ENCODE data around the gene OR2D3. TPM values are rescaled to one million over a fixed set of nuclear protein-coding genes. Genes with fewer than 3 reads are reported as not detected.
"Not testable (repeated sequence)": the region's sequence is repeated elsewhere in the genome, so short reads cannot be mapped to it uniquely, and the experiment has no call there.

Gene OR2D3
- total RNA-seq, 2 donors from 2014 or later, result not detected

- intact Hi-C loops (cut with DNase I), result no loop called here
- H3K9ac ChIP-seq (ENCODE audit: low read depth in 2 of 2, low read length in 2 of 2), result no peak overlapping the region
- H3K4me1 ChIP-seq, result no peaks in the 10 kb centered on the region
- no peak for DNase-seq
- no peaks in the 10 kb centered on the region for H3K27me3 ChIP-seq
- no peak overlapping the region for H3K27ac ChIP-seq
- no peak overlapping the region for H3K4me3 ChIP-seq
- no peak for TF ChIP-seq CTCF (IDR thresholded peaks at IDR 0.05)
- H3K9me3 ChIP-seq, result no peaks in the 10 kb centered on the region
- H3K36me3 ChIP-seq, result no peaks in the 10 kb centered on the region
Observed at GRCh38 chr11:6928916-6929315, 8.1 kb downstream of the OR2D3 start.

GRCh38 chr11:6931146-6931713, 10.4 kb downstream of the OR2D3 start:
- Histone ChIP-seq H3K9me3 (no peaks in the 10 kb centered on the region), H3K9ac (ENCODE audit: low read depth in 2 of 2, low read length in 2 of 2) (no peak overlapping the region), H3K4me3 (no peak overlapping the region), H3K27me3 (no peaks in the 10 kb centered on the region), H3K4me1 (no peaks in the 10 kb centered on the region), H3K36me3 (no peaks in the 10 kb centered on the region), H3K27ac (no peak overlapping the region)
- no peak for DNase-seq
- no peak for TF ChIP-seq CTCF (IDR thresholded peaks at IDR 0.05)
- intact Hi-C loops (cut with DNase I), result no loop called here

GRCh38 chr11:6932145-6932544, 11.3 kb downstream of the OR2D3 start:
- Histone ChIP-seq H3K27ac (no peak overlapping the region), H3K4me3 (no peak overlapping the region), H3K4me1 (no peaks in the 10 kb centered on the region), H3K27me3 (no peaks in the 10 kb centered on the region), H3K36me3 (no peaks in the 10 kb centered on the region), H3K9me3 (no peaks in the 10 kb centered on the region), H3K9ac (ENCODE audit: low read depth in 2 of 2, low read length in 2 of 2) (no peak overlapping the region)
- intact Hi-C loops (cut with DNase I), result no loop called here
- DNase-seq, result no peak
- no peak for TF ChIP-seq CTCF (IDR thresholded peaks at IDR 0.05)

- Histone ChIP-seq H3K27me3 (no peaks in the 10 kb centered on the region), H3K4me3 (no peak overlapping the region), H3K27ac (no peak overlapping the region), H3K9ac (ENCODE audit: low read depth in 2 of 2, low read length in 2 of 2) (no peak overlapping the region), H3K9me3 (no peaks in the 10 kb centered on the region), H3K36me3 (no peaks in the 10 kb centered on the region), H3K4me1 (no peaks in the 10 kb centered on the region)
- intact Hi-C loops (cut with DNase I), result no loop called here
- DNase-seq, result no peak
- TF ChIP-seq CTCF (IDR thresholded peaks at IDR 0.05), result no peak
Observed at GRCh38 chr11:6941970-6942369, 21.2 kb downstream of the OR2D3 start.

- no peak for TF ChIP-seq CTCF (IDR thresholded peaks at IDR 0.05)
- Histone ChIP-seq H3K4me1 (no peaks in the 10 kb centered on the region), H3K9me3 (no peaks in the 10 kb centered on the region), H3K36me3 (no peaks in the 10 kb centered on the region), H3K4me3 (no peak overlapping the region), H3K27me3 (no peaks in the 10 kb centered on the region), H3K9ac (ENCODE audit: low read depth in 2 of 2, low read length in 2 of 2) (no peak overlapping the region), H3K27ac (no peak overlapping the region)
- no peak for DNase-seq
- intact Hi-C loops (cut with DNase I), result no loop called here
Observed at GRCh38 chr11:6943131-6943530, 22.3 kb downstream of the OR2D3 start.

GRCh38 chr11:6954248-6954647, 33.4 kb downstream of the OR2D3 start:
- H3K4me3 ChIP-seq; H3K9me3 ChIP-seq; H3K4me1 ChIP-seq; DNase-seq; H3K27me3 ChIP-seq; H3K36me3 ChIP-seq; H3K27ac ChIP-seq; intact Hi-C loops (cut with DNase I); H3K9ac ChIP-seq (ENCODE audit: low read depth in 2 of 2, low read length in 2 of 2): not testable (repeated sequence)
